Stomach smooth muscle (tissue), 2 donors: ENCODE results near the gene APLP1.
A peak's percentile ranks its signal among the peaks of the same experiment; 100 is the strongest.
"Not testable (repeated sequence)": the region's sequence is repeated elsewhere in the genome, so short reads cannot be mapped to it uniquely, and the experiment has no call there.

Experiments
- H3K27ac ChIP-seq: one replicate; pipeline ENCODE4 v1.7.0; 2013; ENCODE audit warnings: mild to moderate bottlenecking, low read length, inconsistent platforms
- H3K27me3 ChIP-seq, 2 donors: one replicate each; pipeline ENCODE4 v1.7.0; 2013; ENCODE audit warnings: low read length in 2 of 2; ENCODE audit not compliant: insufficient read depth in 2 of 2, control insufficient read depth in 1 of 2
- H3K36me3 ChIP-seq, 2 donors: one replicate each; pipeline ENCODE4 v1.7.0; 2013; ENCODE audit warnings: low read length in 2 of 2; ENCODE audit not compliant: control insufficient read depth in 2 of 2, insufficient read depth in 2 of 2
- H3K4me1 ChIP-seq: one replicate; pipeline ENCODE4 v1.7.0; 2013; ENCODE audit warnings: low read length; ENCODE audit not compliant: control insufficient read depth, insufficient read depth
- H3K4me3 ChIP-seq, 2 donors: one replicate each; pipeline ENCODE4 v1.7.0; 2013; ENCODE audit warnings: low read length in 2 of 2
- H3K9ac ChIP-seq, 2 donors: one replicate each; pipeline ENCODE4 v1.7.0; 2013; ENCODE audit warnings: low read length in 2 of 2, mild to moderate bottlenecking in 1 of 2
- H3K9me3 ChIP-seq, 2 donors: one replicate each; pipeline ENCODE4 v1.7.0; 2013; ENCODE audit warnings: low read length in 2 of 2; ENCODE audit not compliant: control insufficient read depth in 2 of 2
- donor health status: healthy.
- donor health status: Pancreatic carcinoma.

APLP1 gene

DNA sequence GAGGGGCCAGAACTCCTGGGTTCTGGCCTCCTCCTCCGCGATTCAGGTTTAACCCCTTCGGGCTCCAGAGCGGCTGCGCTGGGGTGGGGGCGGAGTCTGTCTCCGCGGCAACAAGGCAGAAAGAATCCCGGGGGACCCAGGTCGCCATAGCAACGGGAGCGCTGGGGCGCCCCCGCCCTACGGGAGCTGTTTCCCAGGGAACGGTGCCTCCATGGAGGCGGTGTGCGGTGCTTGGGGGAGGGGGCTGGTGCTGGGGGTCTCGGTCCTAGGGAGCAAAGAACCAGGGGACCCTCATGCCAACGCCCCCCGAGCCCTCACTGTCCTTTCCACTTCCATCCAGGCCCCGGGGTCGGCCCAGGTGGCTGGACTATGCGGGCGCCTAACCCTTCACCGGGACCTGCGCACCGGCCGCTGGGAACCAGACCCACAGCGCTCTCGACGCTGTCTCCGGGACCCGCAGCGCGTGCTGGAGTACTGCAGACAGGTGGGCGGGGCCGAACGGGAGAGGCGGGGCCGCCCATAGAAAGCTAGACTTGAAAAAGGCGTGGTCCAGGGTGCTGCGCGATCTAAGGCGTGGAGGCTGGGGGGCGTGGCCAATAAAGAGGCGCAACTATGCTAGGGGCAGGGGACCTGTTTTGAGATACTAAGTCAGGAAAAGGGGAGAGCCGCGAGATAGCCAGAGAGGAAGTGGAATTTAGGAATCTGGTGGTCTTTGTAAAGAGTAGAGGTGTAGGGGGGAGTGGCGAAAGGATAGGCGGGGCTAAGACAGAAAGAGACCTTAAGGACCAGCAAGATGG is 1.2 kb downstream of the APLP1 start:
- H3K4me3 ChIP-seq: peak overlapping the region; percentile 24 to 57
- no peak overlapping the region for H3K27ac ChIP-seq
- H3K27me3 ChIP-seq: peaks cover 15 to 39% of the 10 kb centered on the region in 2 donors
- H3K9ac ChIP-seq: no peak overlapping the region
- H3K9me3 ChIP-seq: no peaks in the 10 kb centered on the region
- no peaks in the 10 kb centered on the region for H3K36me3 ChIP-seq
- peaks cover 22% of the 10 kb centered on the region for H3K4me1 ChIP-seq

DNA sequence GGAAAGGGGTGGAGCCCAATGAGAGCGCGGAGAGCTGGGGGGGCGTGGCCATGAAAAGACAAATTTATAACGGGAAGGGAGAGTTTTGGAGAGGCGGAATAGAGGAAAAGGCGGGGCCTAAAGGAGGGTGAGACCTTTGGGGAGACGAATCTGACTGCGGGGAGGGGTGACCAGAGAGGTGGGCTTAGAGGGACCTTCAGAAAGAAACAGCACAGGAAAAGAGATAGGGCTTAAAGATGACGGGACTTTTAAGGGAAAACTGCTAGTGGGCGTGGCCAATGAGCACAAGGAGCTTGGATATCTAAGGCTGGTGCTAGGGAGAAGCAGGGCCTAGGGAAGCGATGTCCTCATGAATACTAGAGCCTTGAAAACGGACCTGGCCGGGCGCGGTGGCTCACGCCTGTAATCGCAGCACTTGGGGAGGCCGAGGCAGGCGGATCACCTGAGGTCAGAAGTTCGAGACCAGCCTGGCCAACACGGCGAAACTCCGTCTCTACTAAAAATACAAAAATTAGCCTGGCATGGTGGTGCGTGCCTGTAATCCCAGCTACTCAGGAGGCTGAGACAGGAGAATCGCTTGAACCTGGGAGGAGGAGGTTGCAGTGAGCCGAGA is 1.9 kb downstream of the APLP1 start:
- peaks cover 15 to 39% of the 10 kb centered on the region in 2 donors for H3K27me3 ChIP-seq
- H3K9ac ChIP-seq, H3K4me3 ChIP-seq: not testable (repeated sequence)

DNA sequence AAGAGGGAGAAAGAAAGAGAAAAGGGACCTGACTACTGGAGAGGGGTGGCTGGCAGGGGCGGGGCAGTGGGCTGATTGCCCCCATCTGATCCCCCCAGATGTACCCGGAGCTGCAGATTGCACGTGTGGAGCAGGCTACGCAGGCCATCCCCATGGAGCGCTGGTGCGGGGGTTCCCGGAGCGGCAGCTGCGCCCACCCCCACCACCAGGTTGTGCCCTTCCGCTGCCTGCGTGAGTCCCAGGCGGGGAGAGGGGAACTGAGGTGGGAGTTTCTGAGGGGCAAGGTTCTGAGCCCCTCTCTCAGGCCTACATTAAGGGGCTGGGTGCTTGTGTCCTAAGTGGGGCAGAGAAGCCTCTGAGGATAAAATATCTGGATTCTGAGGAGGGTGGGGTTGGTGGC is 2.4 kb downstream of the APLP1 start:
- Histone ChIP-seq H3K9me3 (no peaks in the 10 kb centered on the region), H3K4me3 (no peak overlapping the region), H3K27me3 (peaks cover 11 to 39% of the 10 kb centered on the region in 2 donors), H3K27ac (no peak overlapping the region), H3K36me3 (no peaks in the 10 kb centered on the region), H3K9ac (no peak overlapping the region), H3K4me1 (peaks cover 22% of the 10 kb centered on the region)

More for the DNA sequence above, 1.9 kb downstream of the APLP1 start:
- H3K36me3 ChIP-seq, H3K27ac ChIP-seq, H3K9me3 ChIP-seq: not testable (repeated sequence)
- peaks cover 22% of the 10 kb centered on the region for H3K4me1 ChIP-seq

DNA sequence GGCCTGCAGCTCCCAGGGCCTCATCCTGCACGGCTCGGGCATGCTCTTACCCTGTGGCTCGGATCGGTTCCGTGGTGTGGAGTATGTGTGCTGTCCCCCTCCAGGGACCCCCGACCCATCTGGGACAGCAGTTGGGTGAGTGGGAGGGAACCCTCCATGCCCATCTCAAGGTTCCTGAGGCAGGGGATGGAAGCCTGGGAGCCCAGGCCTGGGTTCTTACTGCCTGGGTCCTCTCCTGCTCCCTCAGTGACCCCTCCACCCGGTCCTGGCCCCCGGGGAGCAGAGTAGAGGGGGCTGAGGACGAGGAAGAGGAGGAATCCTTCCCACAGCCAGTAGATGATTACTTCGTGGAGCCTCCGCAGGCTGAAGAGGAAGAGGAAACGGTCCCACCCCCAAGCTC is 3.2 kb downstream of the APLP1 start:
- Histone ChIP-seq H3K27ac (no peak overlapping the region), H3K9ac (no peak overlapping the region), H3K4me1 (peaks cover 22% of the 10 kb centered on the region), H3K36me3 (no peaks in the 10 kb centered on the region), H3K9me3 (no peaks in the 10 kb centered on the region), H3K27me3 (peaks cover 11 to 37% of the 10 kb centered on the region in 2 donors), H3K4me3 (no peak overlapping the region)

DNA sequence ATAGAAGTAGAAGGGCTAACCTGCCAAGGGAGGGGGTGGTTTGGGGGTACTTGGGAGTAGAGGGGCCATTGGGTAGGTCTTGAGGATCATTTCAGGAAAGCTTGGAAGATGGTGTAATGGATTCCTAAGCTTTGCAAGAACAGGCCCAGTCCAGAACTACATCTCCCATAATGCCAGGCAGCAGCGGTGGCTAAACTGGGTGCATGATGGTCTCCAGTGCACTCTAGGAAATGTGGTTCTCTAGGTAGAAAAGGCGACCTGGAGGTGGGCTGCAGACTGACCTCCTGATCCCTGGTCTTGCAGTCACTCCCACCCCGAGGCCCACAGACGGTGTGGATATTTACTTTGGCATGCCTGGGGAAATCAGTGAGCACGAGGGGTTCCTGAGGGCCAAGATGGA is 3.8 kb downstream of the APLP1 start:
- Histone ChIP-seq H3K9me3 (no peaks in the 10 kb centered on the region), H3K4me1 (peaks cover 22% of the 10 kb centered on the region), H3K27ac (no peak overlapping the region), H3K4me3 (no peak overlapping the region), H3K36me3 (no peaks in the 10 kb centered on the region), H3K27me3 (peaks cover 11 to 37% of the 10 kb centered on the region in 2 donors), H3K9ac (no peak overlapping the region)

DNA sequence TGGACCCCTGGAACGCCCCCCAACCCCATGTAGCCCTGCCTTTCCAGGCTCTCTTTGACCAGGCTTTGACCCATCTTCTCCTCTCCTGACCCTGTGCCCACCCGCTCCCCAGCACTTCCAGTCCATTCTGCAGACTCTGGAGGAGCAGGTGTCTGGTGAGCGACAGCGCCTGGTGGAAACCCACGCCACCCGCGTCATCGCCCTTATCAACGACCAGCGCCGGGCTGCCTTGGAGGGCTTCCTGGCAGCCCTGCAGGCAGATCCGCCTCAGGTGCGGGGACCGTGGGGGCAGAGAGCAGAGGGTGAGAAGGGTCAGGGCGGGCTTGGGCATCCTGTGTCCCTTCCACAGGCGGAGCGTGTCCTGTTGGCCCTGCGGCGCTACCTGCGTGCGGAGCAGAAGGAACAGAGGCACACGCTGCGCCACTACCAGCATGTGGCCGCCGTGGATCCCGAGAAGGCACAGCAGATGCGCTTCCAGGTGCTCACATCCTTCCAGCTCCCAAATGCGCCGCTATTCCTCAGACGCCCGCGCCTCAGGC is 6.1 kb downstream of the APLP1 start:
- no peak overlapping the region for H3K27ac ChIP-seq
- H3K4me3 ChIP-seq: no peak overlapping the region
- H3K9ac ChIP-seq: no peak overlapping the region
- peaks cover 19 to 37% of the 10 kb centered on the region in 2 donors for H3K27me3 ChIP-seq
- H3K4me1 ChIP-seq: peaks cover 8% of the 10 kb centered on the region
- no peaks in the 10 kb centered on the region for H3K36me3 ChIP-seq
- no peaks in the 10 kb centered on the region for H3K9me3 ChIP-seq

DNA sequence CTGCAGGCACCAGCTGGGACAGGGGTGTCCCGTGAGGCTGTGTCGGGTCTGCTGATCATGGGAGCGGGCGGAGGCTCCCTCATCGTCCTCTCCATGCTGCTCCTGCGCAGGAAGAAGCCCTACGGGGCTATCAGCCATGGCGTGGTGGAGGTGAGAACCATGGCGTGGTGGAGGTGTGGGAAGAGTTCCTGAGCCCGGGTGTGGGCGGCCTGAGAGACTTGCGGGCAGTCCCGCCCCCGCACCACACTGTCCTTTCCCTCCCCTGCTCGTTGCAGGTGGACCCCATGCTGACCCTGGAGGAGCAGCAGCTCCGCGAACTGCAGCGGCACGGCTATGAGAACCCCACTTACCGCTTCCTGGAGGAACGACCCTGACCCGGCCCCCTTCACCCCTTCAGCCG is 10.7 kb downstream of the APLP1 start:
- Histone ChIP-seq H3K27me3 (peaks cover 9 to 11% of the 10 kb centered on the region in 2 donors), H3K9me3 (no peaks in the 10 kb centered on the region), H3K27ac (no peak overlapping the region), H3K9ac (no peak overlapping the region), H3K4me1 (no peaks in the 10 kb centered on the region), H3K36me3 (no peaks in the 10 kb centered on the region), H3K4me3 (no peak overlapping the region)

DNA sequence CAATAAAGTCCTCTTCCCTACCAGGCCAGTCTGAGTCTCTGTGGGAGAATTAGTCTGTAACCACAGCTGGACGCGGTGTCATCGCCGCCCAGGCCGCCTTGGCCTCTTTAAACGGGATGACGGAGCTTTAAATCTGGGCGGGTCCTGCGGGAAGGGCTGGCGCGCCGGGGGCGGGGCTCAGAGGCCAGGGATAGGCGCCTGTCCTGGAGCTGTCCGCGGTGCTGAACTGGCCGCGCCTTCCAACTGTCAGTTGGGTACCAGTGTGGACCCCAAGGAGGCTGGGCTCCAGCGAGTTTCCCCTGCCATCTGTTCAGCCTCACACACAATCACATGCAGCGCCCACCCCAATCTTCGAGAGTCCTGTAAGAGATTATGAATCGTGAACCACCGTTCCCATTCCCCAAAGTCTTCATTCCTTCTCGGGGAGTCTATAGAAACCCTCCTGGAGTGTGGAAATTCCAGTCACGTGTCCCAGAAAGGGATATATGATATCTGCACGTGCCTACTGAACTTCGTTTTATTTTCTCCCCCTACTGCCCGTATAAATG is 11.5 kb downstream of the APLP1 start:
- H3K9me3 ChIP-seq: no peaks in the 10 kb centered on the region
- H3K9ac ChIP-seq: no peak overlapping the region
- no peak overlapping the region for H3K4me3 ChIP-seq
- H3K36me3 ChIP-seq: no peaks in the 10 kb centered on the region
- peaks cover 6 to 11% of the 10 kb centered on the region in 2 donors for H3K27me3 ChIP-seq
- H3K27ac ChIP-seq: no peak overlapping the region
- H3K4me1 ChIP-seq: no peaks in the 10 kb centered on the region

DNA sequence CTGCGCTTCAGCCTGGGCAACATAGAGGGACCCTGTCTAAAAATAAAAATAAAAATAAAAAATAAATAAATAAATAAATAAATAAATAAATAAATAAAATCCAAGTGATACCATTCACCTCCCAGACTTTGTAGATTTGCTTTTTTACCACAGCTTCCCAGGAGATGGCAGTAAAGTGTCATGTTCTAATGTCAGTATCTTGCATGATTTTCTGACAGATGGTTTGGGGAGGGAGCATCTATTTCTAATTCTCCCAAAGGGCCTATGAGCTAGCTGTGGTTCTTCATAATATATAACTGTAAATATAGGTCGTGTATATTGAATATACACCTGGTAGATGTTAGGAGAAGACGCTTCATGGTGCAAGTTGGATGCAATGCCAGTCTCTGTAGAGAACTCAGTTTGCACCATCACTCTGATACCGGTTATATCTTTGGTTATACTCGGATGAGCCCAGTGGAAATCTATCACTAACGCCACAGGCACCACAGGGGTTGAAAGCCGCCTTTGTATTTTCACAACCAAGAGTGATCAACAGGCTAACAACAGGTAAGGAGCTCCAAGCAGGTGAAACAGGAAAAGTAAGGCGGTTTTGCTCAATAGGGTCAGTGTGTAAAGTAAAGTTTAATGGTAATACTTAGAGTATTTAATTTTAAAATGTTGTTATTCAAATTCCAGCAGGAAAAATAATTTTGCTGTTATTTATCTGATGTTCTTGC is 13.9 kb downstream of the APLP1 start:
- no peak overlapping the region for H3K4me3 ChIP-seq
- H3K36me3 ChIP-seq: no peaks in the 10 kb centered on the region
- no peak overlapping the region for H3K9ac ChIP-seq
- H3K4me1 ChIP-seq: no peaks in the 10 kb centered on the region
- H3K27me3 ChIP-seq: peaks cover 6 to 11% of the 10 kb centered on the region in 2 donors
- H3K9me3 ChIP-seq: no peaks in the 10 kb centered on the region
- no peak overlapping the region for H3K27ac ChIP-seq

DNA sequence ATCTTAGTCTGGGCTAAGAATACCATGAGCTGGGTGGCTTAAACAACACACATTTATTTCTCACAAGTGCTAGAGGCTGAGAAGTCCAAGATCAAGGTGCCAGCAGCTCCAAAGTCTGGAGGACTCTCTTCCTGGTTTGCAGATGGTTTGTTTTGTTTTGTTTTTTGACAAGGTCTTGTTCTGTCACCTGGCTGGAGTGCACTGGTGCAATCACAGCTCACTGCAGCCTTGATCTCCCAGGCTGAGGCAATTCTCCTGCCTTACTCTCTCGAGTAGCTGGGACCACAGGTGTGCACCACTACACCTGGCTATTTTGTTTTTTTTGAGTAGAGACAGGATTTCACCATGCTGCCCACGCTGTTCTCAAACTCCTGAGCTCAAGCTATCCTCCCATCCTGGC is 15.5 kb downstream of the APLP1 start:
- Histone ChIP-seq H3K4me1 (no peaks in the 10 kb centered on the region), H3K27me3 (peaks cover 2% of the 10 kb centered on the region in 2 donors), H3K27ac (no peak overlapping the region), H3K9ac (no peak overlapping the region), H3K36me3 (peaks cover 8 to 9% of the 10 kb centered on the region in 2 donors), H3K4me3 (no peak overlapping the region), H3K9me3 (no peaks in the 10 kb centered on the region)
